Gastrocnemius medialis (tissue), 4 donors: ENCODE measurements around the gene RPL13. TPM values are rescaled to one million over a fixed set of nuclear protein-coding genes. Genes with fewer than 3 reads are reported as not detected.

Source experiments
- ATAC-seq, 2 donors: fragments of 150-250 bp; one replicate each; pipeline ENCODE4 v1.9.1; 2016
- DNase-seq, 2 donors: peaks; one replicate each; pipeline ENCODE4 v3.0.0-alpha.2; 2019
- H3K27ac ChIP-seq, 4 donors: fragments of 200-600 bp; sonication (generic); 1 replicate in 1 of 4; 2 replicates in 3 of 4; pipeline ENCODE4 v1.5.1; 2016 to 2018; ENCODE audit warnings: mild to moderate bottlenecking in 2 of 4, moderate library complexity in 1 of 4
- H3K27me3 ChIP-seq, 3 donors: fragments of 200-600 bp; sonication (generic) in 2 of 3; 1 replicate in 1 of 3; 2 replicates in 2 of 3; pipeline versions ENCODE4 v1.5.1 to v1.6.0; 2016 to 2019; ENCODE audit warnings: mild to moderate bottlenecking in 1 of 3, moderate library complexity in 1 of 3
- H3K36me3 ChIP-seq, 2 donors: fragments of 200-600 bp; sonication (generic) in 1 of 2; one replicate each; pipeline ENCODE4 v1.5.1; 2017 to 2018
- H3K4me1 ChIP-seq, 2 donors: fragments of 200-600 bp; sonication (generic) in 1 of 2; one replicate each; pipeline ENCODE4 v1.5.1; 2016 to 2017; ENCODE audit warnings: mild to moderate bottlenecking in 2 of 2
- H3K4me3 ChIP-seq, 4 donors: fragments of 200-600 bp; sonication (generic) in 3 of 4; 1 replicate in 1 of 4; 2 replicates in 3 of 4; pipeline ENCODE4 v1.5.1; 2016 to 2019; ENCODE audit warnings: mild to moderate bottlenecking in 2 of 4
- H3K9me3 ChIP-seq, 3 donors: fragments of 200-600 bp; sonication (generic) in 2 of 3; 1 replicate in 1 of 3; 2 replicates in 2 of 3; pipeline ENCODE4 v1.5.1; 2016 to 2019
- POLR2A ChIP-seq, 2 donors: fragments of 450-650 bp; IDR thresholded peaks; one replicate each; pipeline ENCODE4 v1.6.1; 2017; ENCODE audit warnings: antibody characterized with exemption in 2 of 2, mild to moderate bottlenecking in 2 of 2, moderate library complexity in 2 of 2
- in situ Hi-C, 4 donors: fragments of 200-750 bp; cut with MboI; loops; one replicate each; pipeline versions ENCODE4 v1.15.0 to v1.8.0; 2017; ENCODE audit warnings: low sequenced_read_pairs in 4 of 4
- intact Hi-C: fragments of 100-400 bp; cut with DNase I; formaldehyde crosslinking; loops from one replicate; pipeline ENCODE4 v1.15.1; 2023; ENCODE audit warnings: low total_unique reads
- total RNA-seq, 4 donors: library from RNA; depleted of rRNA; stranded (reverse); fragments of >200 nt; gene quantifications; one replicate each; pipeline versions ENCODE4 v1.1.0 to v1.2.3, GENCODE V29; 2016
- TF ChIP-seq, protein P1 (sequence below), 5 experiments: fragments of 450-650 bp in 3 of 5; fragments of 200-600 bp in 2 of 5; sonication (generic) in 2 of 5; IDR thresholded peaks in 4 of 5; conservative IDR thresholded peaks in 1 of 5; 1 replicate in 4 of 5; 2 replicates in 1 of 5; pipeline ENCODE4 v1.5.1; 2016 to 2019; ENCODE audit warnings: antibody characterized with exemption in 5 of 5, mild to moderate bottlenecking in 3 of 5, moderate library complexity in 3 of 5

RPL13 gene
- total RNA-seq, 4 donors from 2014 or later: 4,295 to 5,889 (median 4,806) TPM

GRCh38 chr16:89547860-89548259, 12.6 kb upstream of the RPL13 start:
- no peaks in the 10 kb centered on the region for H3K27me3 ChIP-seq
- no peaks in the 10 kb centered on the region for H3K9me3 ChIP-seq
- DNase-seq (no peak), ATAC-seq (no peak)
- in situ Hi-C loops (no loop called here), intact Hi-C loops (no loop called here)
- H3K4me3 ChIP-seq: no peak overlapping the region
- H3K36me3 ChIP-seq: peaks cover 0 to 94% of the 10 kb centered on the region in 2 donors
- no peak for TF ChIP-seq POLR2A (IDR thresholded peaks at IDR 0.05)
- TF ChIP-seq, protein P1, sequence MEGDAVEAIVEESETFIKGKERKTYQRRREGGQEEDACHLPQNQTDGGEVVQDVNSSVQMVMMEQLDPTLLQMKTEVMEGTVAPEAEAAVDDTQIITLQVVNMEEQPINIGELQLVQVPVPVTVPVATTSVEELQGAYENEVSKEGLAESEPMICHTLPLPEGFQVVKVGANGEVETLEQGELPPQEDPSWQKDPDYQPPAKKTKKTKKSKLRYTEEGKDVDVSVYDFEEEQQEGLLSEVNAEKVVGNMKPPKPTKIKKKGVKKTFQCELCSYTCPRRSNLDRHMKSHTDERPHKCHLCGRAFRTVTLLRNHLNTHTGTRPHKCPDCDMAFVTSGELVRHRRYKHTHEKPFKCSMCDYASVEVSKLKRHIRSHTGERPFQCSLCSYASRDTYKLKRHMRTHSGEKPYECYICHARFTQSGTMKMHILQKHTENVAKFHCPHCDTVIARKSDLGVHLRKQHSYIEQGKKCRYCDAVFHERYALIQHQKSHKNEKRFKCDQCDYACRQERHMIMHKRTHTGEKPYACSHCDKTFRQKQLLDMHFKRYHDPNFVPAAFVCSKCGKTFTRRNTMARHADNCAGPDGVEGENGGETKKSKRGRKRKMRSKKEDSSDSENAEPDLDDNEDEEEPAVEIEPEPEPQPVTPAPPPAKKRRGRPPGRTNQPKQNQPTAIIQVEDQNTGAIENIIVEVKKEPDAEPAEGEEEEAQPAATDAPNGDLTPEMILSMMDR (IDR thresholded peaks at IDR 0.05 in 4 of 5, conservative IDR thresholded peaks at IDR 0.05 in 1 of 5): no peak
- no peak overlapping the region for H3K27ac ChIP-seq
- H3K4me1 ChIP-seq: no peaks in the 10 kb centered on the region

DNA sequence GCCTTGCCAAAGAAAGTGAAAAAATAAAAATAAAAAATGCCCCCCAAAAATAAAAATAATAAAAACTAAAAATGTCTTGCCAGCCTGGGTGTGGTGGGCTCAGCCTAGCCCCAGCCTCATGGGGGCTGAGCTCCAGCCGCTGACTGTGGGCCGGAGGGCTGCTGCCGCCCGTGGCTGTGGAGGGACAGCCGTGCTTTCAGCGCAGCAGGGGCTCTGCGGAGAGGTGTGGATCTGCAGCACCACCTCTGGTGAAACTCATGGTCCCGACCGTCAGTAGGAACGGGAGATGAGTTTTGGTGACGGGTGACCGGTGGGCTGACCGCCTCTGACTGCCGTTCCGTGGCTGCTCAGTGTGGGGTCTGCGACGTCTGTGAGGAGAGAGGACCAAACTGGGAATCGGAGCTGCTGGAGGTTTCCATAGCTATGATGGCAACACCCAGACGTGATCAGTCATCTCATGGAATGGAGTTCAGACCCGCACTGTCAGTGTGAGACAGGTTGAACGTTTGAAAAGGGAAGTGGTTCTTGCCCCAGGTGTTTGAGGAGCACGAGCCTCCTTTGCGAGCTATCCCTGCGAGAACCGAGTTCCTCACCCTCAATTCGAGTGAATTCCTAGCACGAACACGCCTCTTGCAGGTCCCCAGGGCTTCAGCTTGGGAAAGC, 12.0 kb upstream of the RPL13 start:
- peaks cover 0 to 99% of the 10 kb centered on the region in 2 donors for H3K36me3 ChIP-seq
- no peaks in the 10 kb centered on the region for H3K9me3 ChIP-seq
- DNase-seq (no peak), ATAC-seq (no peak)
- no peak overlapping the region for H3K4me3 ChIP-seq
- no peaks in the 10 kb centered on the region for H3K27me3 ChIP-seq
- no peak for TF ChIP-seq POLR2A (IDR thresholded peaks at IDR 0.05)
- TF ChIP-seq, protein P1 (IDR thresholded peaks at IDR 0.05 in 4 of 5, conservative IDR thresholded peaks at IDR 0.05 in 1 of 5): no peak
- in situ Hi-C loops: no loop called here
- no peak overlapping the region for H3K27ac ChIP-seq
- intact Hi-C loops: no loop called here
- no peaks in the 10 kb centered on the region for H3K4me1 ChIP-seq

DNA sequence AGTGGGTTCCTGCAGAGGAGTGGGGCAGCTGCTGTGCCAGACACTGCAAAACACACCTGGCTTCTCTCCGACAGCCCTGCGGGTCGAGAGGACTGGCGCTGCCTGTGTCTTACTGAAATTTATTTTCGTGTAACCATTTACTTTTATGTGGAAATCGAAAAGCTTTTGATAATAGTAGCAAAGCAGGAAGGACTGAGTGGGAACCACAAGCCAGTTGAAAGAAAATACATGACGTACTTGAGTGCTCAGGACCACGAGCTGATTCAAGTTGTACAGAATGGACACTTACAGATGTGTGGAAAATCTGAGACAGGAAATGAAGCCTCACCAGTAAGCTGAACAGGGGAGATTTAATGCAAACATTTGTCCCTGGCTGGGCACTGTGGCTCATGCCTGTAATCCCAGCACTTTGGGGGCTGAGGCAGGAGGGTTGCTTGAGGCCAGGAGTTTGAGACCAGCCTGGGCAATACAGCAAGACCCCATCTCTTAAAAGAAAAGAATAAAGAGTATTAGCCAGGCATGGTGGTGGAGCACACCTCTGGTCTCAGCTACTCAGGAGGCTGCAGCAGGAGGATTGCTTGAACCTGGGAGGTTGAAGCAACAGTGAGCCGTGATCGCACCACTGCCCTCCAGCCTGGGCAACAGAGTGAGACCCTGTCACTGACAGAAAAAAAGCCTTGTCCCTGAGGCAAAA, 11.3 kb upstream of the RPL13 start:
- Histone ChIP-seq H3K27ac (no peak overlapping the region), H3K4me3 (no peak overlapping the region), H3K9me3 (no peaks in the 10 kb centered on the region), H3K27me3 (no peaks in the 10 kb centered on the region), H3K4me1 (no peaks in the 10 kb centered on the region), H3K36me3 (peaks cover 0 to 99% of the 10 kb centered on the region in 2 donors)
- DNase-seq (no peak), ATAC-seq (no peak)
- no peak for TF ChIP-seq POLR2A (IDR thresholded peaks at IDR 0.05)
- TF ChIP-seq, protein P1 (IDR thresholded peaks at IDR 0.05 in 4 of 5, conservative IDR thresholded peaks at IDR 0.05 in 1 of 5): no peak
- in situ Hi-C loops: no loop called here
- intact Hi-C loops: no loop called here

DNA sequence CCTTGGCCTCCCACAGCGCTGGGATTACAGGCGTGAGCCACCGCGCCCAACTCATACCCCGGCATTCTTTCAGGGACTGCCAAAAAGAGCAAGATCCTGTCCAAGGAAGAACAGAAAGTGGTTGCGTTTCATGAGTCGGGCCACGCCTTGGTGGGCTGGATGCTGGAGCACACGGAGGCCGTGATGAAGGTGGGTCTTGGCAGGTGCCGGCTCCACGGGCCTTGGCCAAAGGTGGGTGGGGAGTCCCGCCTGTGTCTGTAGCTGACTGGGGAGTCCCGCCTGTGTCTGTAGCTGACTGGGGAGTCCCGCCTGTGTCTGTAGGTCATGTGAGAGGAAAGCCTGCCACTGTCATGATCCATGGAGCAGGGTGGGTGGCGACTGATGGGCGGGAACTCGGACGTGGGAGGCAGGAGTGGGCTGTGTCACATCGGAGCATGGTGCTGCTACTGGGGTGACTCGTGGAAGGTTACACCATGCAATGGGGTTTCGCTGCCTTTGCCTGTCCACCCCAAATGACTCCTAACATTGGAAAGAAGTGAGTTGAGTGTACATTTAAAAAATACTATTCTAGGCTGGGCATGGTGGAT, 10.0 kb upstream of the RPL13 start:
- H3K4me3 ChIP-seq: no peak overlapping the region
- no peaks in the 10 kb centered on the region for H3K4me1 ChIP-seq
- H3K27ac ChIP-seq: no peak overlapping the region
- H3K9me3 ChIP-seq: no peaks in the 10 kb centered on the region
- TF ChIP-seq, protein P1 (IDR thresholded peaks at IDR 0.05 in 4 of 5, conservative IDR thresholded peaks at IDR 0.05 in 1 of 5): no peak
- no peak for TF ChIP-seq POLR2A (IDR thresholded peaks at IDR 0.05)
- intact Hi-C loops: no loop called here
- DNase-seq (no peak), ATAC-seq (no peak)
- peaks cover 0 to 99% of the 10 kb centered on the region in 2 donors for H3K36me3 ChIP-seq
- no peaks in the 10 kb centered on the region for H3K27me3 ChIP-seq
- in situ Hi-C loops: no loop called here
